ENCODE data around the gene VOPP1. TPM values are rescaled to one million over a fixed set of nuclear protein-coding genes. Genes with fewer than 3 reads are reported as not detected.
"Not testable (repeated sequence)": the region's sequence is repeated elsewhere in the genome, so short reads cannot be mapped to it uniquely, and the experiment has no call there.

VOPP1 gene, protein sequence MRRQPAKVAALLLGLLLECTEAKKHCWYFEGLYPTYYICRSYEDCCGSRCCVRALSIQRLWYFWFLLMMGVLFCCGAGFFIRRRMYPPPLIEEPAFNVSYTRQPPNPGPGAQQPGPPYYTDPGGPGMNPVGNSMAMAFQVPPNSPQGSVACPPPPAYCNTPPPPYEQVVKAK
- 41.6 and 97.9 TPM in 2 replicates for total RNA-seq

DNA sequence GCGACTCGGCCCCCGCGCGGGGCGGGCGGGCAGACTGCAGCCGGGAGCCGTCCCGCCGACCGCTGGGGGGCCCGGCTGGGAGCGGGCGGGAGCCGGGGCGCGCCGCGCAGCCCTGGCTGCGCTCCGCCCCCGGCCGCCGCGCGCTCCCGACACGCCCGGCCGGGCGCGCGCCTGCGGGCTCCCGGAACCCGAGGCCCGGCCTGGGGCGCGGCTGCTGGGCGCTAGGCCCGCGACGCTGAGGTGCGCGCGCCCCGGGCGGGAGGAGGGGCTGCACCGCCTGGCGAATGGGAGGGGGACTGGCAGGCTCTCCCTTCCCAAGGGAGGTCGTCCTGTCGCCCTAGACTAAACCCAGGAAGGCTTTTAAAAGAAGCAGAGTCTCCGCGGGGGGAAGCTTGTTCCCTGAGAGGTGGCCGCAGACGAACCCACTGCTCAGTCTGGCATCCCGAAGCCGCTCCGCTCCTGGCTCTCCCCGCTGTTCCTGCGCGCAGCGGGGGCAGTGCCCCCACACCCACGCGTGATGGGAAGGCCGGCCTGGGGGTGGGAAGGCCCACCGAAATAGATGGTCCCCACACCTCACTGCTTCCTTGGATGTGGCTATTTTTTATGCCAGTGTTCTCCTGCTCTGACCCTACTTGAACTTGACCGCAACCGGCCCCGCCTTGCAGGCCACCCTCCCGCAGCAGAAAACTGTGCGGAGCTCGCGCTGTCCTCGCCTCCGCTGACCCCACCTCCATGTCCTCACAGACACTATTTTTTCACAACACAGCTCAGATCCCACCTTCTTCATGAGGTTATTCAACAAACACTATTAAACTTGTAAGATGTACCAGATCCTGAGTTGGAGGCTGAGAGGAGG is at the start of gene VOPP1:
TSS of gene VOPP1 (minus strand) at position 125 of the 856 bp plus-strand sequence. CDS start 178 bp downstream, outside the sequence.
- FAIRE-seq (no peak), DNase-seq (ENCODE audit: low read depth) (peak; percentile 17)
- H3K27me3 ChIP-seq (ENCODE audit: control insufficient read depth, insufficient read depth, low read length): no peaks in the 10 kb centered on the region
- H3K4me3 ChIP-seq (ENCODE audit: low read depth, low read length): peak within 1 kb of the TSS; percentile 81
- no peaks in the 10 kb centered on the region for H3K36me3 ChIP-seq (ENCODE audit: control insufficient read depth, insufficient read depth, low read length)
- TF ChIP-seq, protein P1, sequence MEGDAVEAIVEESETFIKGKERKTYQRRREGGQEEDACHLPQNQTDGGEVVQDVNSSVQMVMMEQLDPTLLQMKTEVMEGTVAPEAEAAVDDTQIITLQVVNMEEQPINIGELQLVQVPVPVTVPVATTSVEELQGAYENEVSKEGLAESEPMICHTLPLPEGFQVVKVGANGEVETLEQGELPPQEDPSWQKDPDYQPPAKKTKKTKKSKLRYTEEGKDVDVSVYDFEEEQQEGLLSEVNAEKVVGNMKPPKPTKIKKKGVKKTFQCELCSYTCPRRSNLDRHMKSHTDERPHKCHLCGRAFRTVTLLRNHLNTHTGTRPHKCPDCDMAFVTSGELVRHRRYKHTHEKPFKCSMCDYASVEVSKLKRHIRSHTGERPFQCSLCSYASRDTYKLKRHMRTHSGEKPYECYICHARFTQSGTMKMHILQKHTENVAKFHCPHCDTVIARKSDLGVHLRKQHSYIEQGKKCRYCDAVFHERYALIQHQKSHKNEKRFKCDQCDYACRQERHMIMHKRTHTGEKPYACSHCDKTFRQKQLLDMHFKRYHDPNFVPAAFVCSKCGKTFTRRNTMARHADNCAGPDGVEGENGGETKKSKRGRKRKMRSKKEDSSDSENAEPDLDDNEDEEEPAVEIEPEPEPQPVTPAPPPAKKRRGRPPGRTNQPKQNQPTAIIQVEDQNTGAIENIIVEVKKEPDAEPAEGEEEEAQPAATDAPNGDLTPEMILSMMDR (IDR thresholded peaks at IDR 0.05; ENCODE audit: insufficient read depth, low read length, severe bottlenecking): no peak

GRCh38 chr7:55618913-55619312 is 46.6 kb upstream of the VOPP1 start:
- Histone ChIP-seq H3K36me3 (ENCODE audit: control insufficient read depth, insufficient read depth, low read length) (no peaks in the 10 kb centered on the region), H3K4me3 (ENCODE audit: low read depth, low read length) (no peak overlapping the region), H3K27me3 (ENCODE audit: control insufficient read depth, insufficient read depth, low read length) (no peaks in the 10 kb centered on the region)
- TF ChIP-seq, protein P1 (IDR thresholded peaks at IDR 0.05; ENCODE audit: insufficient read depth, low read length, severe bottlenecking): no peak
- FAIRE-seq (no peak), DNase-seq (ENCODE audit: low read depth) (no peak)

DNA sequence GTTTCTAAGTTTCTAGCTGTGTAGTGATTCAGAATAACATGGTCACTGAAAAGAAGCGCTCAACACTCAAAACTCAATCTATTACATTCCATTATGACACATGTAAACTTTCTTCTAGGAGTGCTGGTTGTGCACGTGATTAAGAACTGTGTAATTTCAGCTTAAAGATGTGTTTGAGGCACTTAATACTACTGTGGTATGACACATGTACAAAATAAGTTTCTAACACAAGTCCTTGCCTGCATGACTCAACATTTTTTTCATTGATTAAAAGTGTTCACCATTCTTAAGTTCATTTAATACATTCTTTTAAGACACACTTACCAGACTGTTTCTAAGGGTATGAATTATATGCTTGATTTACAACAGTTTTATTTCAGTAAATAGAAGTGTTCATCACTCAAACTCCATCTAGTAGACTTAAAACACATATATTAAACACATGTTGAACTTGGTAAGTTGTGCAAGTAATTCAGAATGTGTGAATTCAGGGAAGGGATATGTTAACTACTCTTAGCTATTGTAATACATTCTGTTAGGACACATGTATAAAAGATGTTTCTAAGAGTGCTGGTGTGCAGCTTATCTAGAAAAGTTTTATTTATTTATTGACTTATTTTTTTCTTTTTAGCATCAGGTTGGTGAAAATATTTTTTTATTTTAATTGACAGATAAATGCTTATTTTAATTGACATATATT is 42.2 kb upstream of the VOPP1 start:
- H3K27me3 ChIP-seq (ENCODE audit: control insufficient read depth, insufficient read depth, low read length); H3K36me3 ChIP-seq (ENCODE audit: control insufficient read depth, insufficient read depth, low read length); H3K4me3 ChIP-seq (ENCODE audit: low read depth, low read length); FAIRE-seq: not testable (repeated sequence)
- peak; percentile 59 for DNase-seq (ENCODE audit: low read depth)

GRCh38 chr7:55609726-55610125 is 37.4 kb upstream of the VOPP1 start:
- DNase-seq (ENCODE audit: low read depth); H3K4me3 ChIP-seq (ENCODE audit: low read depth, low read length); H3K27me3 ChIP-seq (ENCODE audit: control insufficient read depth, insufficient read depth, low read length); H3K36me3 ChIP-seq (ENCODE audit: control insufficient read depth, insufficient read depth, low read length); FAIRE-seq: not testable (repeated sequence)

GRCh38 chr7:55605661-55606060 is 33.4 kb upstream of the VOPP1 start:
- not testable (repeated sequence) for DNase-seq (ENCODE audit: low read depth); H3K4me3 ChIP-seq (ENCODE audit: low read depth, low read length); H3K36me3 ChIP-seq (ENCODE audit: control insufficient read depth, insufficient read depth, low read length); H3K27me3 ChIP-seq (ENCODE audit: control insufficient read depth, insufficient read depth, low read length); FAIRE-seq

DNA sequence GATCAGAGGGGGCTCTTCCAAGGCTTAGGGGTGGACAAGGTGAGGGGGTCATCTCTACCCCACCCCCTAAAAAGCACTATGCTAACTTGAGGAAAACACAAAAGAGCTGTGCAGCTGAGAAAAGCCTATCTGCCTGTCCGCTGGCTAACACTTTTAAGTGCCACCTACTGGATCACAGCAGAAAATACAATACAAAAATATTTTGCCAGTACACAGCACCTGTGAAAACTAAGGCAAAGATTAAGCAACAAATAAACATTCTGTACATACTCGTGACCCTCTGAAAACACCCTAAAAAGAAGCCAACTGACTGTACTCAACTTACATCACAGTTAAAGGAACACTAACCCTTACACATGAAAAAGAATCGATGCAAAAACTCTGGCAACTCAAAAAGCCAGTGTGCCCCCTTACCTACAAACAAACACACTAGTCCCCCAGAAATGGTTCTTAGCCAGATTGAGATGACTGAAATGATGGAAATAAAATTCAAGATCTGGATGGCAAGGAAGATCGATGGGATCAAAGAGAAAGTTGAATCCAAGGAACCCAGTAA is 25.7 kb upstream of the VOPP1 start:
- not testable (repeated sequence) for H3K4me3 ChIP-seq (ENCODE audit: low read depth, low read length); FAIRE-seq; H3K36me3 ChIP-seq (ENCODE audit: control insufficient read depth, insufficient read depth, low read length); DNase-seq (ENCODE audit: low read depth); H3K27me3 ChIP-seq (ENCODE audit: control insufficient read depth, insufficient read depth, low read length)
- TF ChIP-seq, protein P1 (IDR thresholded peaks at IDR 0.05; ENCODE audit: insufficient read depth, low read length, severe bottlenecking): peak; percentile 38

- not testable (repeated sequence) for H3K36me3 ChIP-seq (ENCODE audit: control insufficient read depth, insufficient read depth, low read length); DNase-seq (ENCODE audit: low read depth); H3K27me3 ChIP-seq (ENCODE audit: control insufficient read depth, insufficient read depth, low read length); H3K4me3 ChIP-seq (ENCODE audit: low read depth, low read length)
- FAIRE-seq: peak; percentile 55
These were observed 25.0 kb upstream of the VOPP1 start for GRCh38 chr7:55597214-55597739.
